HG02571 (cell line): ENCODE measurements around the gene SLC46A2.

Experiments used
- ATAC-seq: cut with Tn5 transposase; IDR thresholded peaks from one replicate; pipeline ENCODE4 v1.9.1; 2021; ENCODE audit warnings: mild to moderate bottlenecking, moderate library complexity; ENCODE audit not compliant: unreplicated experiment

Gene SLC46A2

DNA sequence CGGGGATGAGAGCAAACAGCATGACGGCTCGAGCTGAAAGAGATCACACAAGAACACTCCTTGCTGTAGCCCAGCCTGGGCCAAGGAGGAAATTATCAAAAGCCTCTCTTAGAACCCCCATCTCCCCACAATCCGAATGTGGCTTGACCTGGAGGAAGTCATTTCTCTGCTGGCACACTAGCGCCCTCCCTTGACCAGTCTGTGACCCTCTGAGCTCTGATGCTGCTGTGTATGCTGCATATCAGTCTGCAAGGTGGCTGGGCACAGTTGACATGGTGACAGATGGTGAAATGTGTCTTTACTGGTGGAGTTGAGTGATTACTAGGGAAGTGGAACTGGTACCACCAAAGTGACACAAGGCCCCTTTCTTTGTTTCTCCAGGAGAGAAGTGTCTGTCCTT lies 3.3 kb downstream of the SLC46A2 start:
- ATAC-seq, result no peak

DNA sequence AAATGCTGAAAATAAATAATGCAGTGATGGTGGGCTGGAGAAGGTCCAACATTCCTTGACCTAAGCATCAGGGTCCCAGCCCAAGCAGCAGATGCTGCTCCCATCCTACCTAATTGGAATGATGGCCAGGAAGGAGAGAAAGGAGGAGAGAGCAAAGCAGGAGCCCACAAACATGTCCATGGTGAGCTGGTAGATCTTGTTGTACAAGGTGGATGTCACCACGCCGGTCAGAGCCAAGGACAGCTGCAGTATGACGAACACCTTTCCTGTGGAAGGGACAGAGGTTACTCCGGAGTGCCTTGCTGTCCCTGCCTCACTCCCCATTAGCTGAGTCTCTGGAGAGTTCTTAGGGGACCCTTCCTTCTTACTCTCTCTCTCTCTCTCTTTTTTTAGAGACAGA lies 4.3 kb downstream of the SLC46A2 start:
- no peak for ATAC-seq

DNA sequence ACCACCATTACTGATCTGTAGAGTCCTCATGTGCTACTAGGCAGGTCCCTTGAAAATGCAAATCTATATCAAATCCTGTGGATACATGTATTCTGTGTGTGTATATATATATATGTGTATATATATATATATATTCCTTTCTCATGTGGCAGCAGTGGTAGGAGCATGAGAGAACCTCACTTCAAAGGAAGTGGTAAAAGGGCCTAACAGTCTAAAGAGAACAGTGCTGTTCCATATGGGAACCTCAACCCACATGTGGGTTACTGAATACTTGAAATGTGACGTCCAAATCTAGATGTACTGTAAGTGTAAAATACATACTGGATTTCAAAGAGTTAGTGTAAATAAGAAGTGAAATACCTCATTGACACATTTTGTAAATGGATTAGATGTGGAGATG lies 5.4 kb downstream of the SLC46A2 start:
- no peak for ATAC-seq

DNA sequence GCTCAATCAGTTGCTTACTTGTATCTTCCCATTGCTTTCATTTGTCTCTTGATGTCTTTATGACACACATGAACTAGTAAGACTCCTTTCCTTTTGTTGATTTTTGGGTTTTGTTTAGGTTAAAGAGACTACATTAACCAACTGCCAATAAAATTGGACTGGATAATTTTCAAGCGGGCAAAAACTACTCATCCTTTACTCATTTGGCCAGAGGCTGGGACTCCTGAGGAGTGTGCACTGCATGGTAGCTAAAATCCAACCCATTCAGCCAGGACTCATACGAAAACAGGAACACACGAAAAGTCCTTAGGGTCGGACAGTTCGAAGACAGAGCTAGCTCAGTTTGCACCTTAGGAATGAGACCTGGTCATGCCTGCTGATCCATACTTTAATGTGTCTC lies 6.0 kb downstream of the SLC46A2 start:
- ATAC-seq, result no peak

DNA sequence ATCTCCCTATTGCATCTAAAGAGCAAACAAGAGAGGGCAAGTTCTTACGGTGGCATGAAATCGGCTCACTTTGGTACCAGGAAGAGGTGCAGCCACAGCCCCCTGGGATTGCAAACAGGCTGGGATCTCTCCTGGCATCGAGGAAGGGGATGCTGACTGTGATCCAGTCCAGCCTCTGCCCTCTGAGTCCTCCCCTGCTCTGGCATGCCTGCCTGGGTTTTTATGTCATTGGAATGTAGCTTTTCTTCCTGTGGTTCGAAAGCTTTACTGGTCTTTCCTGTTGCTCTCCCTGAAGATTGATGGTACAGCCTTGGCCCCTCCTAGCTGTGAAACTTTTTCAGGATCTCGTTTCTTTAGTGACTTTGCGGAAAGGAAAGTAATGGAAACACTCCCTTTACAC lies 6.6 kb downstream of the SLC46A2 start:
- ATAC-seq, result no peak

DNA sequence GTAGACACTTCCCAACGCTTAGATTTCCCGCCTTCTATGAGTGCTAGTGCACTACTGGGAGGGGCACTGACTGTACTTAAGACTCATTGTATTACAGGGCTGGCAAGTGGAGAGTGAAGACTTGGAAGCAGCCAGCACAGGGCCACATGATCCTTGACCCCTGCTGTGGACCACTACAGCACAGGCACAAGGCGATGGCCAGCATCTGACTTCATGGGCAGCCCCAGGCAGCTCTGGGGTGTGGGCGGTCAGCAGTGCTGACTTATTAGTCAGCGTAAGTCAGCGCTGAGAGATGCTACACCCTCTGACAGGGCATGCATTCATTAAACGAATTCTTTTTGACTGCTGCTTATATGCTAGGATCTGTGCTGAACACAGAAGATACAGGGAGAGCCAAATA lies 9.3 kb downstream of the SLC46A2 start:
- ATAC-seq, result no peak

DNA sequence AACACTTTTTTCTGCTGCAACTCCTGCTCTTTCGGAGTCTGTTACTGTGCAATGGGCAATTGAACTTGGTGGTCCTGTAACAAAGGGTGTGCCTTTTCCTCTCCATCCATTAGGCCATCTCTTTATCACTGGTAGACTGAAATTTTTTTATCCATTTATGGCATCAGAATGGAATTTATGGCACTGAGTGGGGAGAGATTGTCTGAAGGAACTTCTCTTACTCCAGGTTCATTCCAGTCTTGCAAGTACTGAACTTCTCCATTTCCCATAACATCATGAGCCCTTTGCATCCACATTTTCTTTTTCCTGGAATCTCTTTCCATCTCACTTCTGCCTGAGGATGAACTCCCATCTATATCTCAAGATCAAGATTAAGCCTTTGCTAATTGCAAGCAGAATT lies 10.0 kb downstream of the SLC46A2 start:
- ATAC-seq, result no peak

DNA sequence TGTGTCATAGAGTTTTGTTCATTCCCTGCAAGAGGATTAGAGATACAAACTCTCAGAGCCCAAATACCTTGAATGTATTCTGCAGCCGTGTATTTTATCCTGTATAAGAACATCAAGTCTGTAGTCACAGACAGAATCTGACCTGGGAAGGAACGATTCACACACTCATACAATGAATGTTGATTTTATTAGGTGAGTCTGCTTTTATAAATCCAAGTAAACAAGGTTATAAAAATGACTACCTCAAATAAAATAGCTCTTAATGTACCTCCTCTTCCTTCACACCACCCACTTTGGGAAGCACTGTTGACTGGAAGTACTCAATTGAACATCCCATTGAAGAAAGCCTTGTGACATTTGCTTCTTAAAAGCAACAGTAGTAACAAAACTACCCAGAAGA lies 11.9 kb downstream of the SLC46A2 start:
- ATAC-seq, result no peak

DNA sequence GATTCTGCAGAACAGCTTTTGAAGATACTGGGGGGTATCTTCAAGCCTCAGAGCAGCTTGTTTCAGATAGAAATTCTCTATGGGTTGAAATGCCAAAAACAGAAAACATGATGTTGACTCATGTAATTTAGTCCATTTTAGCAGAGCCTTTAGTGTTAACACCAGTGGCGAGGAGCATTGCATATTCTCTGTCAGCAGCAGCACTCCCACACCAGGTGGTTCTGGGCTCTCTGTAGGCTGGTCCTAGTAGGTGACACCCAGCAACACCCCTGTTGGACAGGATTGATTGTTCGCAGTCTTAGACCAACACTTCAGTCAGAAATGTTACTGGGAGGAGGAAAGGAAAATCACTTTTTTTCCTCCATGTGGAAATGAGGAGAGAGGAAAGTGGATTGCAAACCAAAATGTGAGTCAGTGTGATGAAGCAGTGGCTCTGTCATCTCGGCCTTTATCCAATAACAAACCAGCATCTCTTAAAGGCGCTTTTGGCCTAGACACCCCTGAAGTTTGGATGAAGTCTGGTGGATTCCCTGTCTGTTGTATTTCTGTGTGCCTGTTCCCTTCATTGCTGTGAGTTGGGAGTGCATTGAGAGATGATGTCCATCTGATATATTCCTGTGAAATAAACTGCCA lies 16.8 kb downstream of the SLC46A2 start:
- ATAC-seq, result no peak

DNA sequence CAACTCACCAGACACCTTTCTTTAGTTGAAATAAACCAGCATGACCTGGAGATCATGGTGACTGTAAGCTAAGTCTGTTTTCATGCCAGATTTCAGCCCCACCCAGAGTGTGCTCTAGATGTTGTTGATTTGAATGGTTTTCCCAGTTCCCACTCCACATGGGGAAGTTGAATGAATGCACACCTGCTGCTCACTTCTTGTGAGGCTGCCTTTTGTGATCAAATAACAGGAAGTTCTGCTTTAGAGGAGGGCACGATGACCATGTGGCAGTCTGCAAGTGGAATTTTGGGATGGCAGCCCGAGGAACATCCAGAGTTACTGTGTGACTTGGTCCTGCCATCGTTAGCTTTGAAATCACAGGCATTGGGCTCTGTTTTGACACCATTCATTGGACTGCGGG lies 18.7 kb downstream of the SLC46A2 start:
- no peak for ATAC-seq

DNA sequence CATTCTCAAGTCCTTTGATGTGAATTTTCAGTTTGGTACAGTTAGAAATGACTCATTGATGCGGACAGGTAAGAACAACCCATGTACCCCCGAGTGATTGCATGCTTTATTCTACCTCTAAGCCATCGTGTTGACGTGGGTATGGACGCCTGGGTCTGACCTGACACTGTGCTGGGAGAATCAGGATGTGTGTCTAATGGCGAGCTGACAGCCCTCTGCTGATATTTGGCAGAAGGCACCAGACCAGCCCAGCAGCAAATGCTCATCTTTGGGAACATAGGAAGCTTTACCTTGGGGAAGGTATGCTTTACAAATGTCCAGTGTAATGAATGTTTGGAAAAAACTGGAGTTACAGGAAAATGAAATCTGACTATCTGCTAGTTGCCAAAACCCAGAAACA lies 20.1 kb downstream of the SLC46A2 start:
- no peak for ATAC-seq

DNA sequence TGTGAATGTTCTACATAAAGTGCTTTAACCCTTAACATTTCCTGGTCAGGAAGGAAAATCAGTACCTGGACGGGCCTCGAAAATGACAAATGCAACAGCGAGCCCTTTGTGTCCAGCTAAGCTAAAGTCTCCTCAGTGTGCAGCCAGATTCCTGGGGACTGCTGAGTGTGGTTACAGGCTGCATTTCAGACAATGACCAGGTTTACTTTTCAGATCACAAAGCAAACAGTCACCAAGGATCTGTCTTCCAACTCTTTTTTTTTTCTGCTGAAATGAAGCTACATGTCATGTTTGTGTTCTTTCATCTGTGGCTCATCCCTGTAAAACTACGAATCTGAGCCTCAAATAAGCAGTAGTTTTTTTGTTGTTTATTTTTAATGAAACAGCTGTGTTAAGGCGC lies 20.8 kb downstream of the SLC46A2 start:
- ATAC-seq, result no peak

DNA sequence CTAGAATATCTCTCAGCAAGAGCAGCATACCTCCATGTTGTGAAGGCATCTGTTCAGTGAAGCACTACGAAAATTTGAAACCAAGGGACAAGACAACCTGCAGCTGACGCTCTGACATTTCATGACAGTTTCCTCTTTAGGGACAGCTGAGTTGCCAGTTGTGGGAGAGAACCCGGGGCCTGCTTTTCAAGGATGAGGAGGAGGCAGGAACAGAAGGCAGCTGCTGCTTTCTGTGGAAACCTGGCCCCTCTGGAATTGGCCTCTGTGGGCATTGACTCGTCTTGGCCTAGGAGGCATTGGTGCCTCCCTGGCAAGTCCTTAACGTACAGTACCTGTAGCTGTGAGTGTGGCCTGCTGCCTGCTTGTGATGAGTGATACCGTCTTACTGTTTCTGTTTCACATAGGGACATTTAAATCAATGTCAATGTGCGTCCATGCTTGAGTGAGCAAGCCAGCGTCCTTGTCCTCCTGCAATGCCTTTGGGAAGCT lies 21.6 kb downstream of the SLC46A2 start:
- no peak for ATAC-seq

DNA sequence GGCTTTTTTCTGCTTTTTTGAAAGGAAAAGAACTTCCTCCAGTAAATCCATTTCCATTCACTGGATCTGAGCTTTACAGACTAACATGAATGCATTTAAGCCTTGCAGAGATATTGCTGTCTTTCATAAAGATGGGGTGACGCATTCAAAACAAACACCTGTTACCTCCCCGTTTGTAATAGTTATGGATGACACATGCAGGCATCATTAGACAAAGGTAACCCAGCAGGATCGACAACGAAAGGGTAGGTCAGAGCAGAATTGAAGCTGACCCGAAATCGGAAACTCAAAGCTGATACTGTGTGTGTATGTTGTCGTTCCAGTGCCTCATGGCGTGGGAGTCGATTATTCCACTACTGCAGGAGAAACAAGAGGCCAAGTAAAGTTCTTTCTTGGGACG lies 22.2 kb downstream of the SLC46A2 start:
- no peak for ATAC-seq

DNA sequence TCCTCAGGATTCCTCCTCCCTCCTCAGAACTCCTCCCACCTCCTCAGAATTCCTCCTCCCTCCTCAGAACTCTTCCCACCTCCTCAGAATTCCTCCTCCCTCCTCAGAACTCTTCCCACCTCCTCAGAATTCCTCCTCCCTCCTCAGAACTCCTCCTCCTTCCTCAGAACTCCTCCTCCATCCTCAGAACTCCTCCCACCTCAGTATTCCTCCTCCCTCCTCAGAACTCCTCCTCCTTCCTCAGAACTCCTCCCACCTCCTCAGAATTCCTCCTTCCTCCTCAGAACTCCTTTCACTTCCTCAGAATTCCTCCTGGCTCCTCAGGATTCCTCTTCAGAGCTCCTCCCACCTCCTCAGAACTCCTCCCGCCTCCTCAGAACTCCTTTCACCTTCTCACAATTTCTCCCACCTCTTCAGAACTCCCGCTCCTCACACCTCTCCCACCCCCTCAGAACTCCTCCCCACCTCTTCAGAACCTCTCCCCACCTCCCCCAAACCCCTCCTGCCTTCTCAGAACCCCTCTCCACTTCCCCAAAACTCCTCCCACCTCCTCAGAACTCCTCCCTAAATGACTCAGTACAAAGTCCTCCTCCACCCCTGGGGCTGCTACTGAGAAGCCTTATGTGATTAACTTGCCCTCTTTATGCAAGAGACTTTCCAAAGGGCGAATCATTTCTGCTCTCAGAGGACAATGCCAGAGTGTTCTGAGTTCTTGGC lies 23.2 kb downstream of the SLC46A2 start:
- no peak for ATAC-seq

DNA sequence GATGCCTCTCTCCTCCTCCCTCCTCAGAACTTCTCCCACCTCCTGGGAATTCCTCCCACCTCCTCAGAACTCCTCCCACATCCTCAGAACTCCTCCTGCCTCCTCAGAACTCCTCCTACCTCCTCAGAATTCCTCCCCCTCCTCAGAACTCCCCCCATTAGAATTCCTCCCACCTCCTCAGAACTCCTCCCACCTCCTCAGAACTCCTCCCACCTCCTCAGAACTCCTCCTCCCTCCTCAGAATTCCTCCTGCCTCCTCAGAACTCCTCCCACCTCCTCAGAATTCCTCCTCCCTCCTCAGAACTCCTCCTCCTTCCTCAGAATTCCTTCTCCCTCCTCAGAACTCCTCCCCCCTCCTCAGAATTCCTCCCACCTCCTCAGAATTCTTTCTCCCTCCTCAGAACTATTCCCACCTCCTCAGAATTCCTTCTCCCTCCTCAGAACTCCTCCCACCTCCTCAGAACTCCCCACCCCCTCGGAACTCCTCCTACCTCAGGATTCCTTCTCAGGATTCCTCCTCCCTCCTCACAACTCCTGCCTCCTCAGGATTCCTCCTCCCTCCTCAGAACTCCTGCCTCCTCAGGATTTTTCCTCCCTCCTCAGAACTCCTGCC lies 23.9 kb downstream of the SLC46A2 start:
- no peak for ATAC-seq

DNA sequence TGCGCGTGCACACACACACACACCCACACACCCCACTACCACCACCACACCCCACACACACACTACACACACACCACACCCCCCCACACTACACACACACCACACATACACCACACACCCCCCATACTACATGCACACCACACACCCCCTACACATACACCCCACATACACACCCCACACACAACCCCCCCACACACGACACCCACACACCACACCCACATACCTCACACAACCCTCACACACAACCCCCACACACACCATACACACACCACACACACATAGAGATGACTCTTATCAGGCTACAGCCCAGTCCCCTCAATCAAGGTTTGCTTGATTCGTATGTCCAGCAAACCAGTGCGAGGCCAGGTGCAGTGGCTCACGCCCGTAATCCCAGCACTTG lies 25.7 kb downstream of the SLC46A2 start:
- no peak for ATAC-seq

DNA sequence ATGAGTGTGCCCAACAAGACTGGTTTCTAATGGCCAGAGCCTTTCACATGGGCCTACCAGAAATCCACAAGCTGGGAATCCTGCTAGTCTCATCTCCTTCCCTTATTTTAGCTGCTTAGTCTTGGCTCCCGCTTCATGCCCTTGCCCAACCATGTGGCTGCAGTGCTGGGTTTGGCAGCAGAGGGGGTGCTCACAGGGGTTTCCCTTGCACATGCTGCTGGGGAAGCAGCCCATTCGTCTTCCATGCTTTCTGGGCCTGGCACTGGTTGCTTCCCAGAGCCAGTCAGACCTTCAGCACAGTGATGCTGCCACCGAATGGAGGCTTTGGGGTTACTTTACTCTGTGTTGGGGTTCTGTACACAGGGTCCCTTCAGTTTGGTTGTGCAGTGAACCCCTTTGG lies 26.3 kb downstream of the SLC46A2 start:
- ATAC-seq, result no peak

DNA sequence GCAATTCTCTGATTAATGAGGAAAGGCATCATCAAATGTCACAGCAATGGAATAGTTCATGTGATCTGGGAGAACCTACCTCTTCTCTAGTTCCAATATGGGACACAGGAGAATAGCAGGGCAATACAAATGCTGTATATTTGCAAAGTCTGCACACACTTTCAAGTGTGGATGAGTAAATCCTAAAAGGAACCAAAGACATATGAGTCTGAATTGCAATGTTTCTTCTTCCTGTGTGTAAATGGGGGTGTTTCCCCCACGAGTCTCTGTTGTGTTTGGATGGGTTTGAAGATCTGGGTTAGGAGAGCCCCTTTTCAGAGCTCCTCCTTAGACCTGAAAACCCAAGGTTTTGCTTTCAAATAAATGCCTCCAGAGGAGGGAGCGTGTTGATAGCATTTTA lies 26.9 kb downstream of the SLC46A2 start:
- no peak for ATAC-seq

DNA sequence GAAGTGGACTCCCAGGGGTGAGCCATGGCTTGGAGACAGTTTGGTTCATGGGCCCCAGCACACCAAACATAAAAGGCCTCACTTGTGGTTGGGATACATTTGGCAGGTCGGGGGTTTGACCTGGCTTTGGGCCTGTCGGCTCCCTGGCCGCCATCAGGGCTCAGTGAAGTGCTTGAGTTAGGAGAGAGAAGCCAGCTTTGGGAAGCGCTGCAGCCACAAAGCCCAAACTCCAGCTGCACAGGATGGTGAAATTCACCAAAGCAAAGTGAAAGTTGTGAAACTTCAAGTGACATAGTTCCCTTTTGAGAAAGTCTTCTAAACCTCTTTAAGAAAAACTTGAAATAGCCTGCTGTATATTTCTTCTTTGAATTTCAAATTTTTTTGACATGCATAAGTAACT lies 27.5 kb downstream of the SLC46A2 start:
- ATAC-seq, result no peak

DNA sequence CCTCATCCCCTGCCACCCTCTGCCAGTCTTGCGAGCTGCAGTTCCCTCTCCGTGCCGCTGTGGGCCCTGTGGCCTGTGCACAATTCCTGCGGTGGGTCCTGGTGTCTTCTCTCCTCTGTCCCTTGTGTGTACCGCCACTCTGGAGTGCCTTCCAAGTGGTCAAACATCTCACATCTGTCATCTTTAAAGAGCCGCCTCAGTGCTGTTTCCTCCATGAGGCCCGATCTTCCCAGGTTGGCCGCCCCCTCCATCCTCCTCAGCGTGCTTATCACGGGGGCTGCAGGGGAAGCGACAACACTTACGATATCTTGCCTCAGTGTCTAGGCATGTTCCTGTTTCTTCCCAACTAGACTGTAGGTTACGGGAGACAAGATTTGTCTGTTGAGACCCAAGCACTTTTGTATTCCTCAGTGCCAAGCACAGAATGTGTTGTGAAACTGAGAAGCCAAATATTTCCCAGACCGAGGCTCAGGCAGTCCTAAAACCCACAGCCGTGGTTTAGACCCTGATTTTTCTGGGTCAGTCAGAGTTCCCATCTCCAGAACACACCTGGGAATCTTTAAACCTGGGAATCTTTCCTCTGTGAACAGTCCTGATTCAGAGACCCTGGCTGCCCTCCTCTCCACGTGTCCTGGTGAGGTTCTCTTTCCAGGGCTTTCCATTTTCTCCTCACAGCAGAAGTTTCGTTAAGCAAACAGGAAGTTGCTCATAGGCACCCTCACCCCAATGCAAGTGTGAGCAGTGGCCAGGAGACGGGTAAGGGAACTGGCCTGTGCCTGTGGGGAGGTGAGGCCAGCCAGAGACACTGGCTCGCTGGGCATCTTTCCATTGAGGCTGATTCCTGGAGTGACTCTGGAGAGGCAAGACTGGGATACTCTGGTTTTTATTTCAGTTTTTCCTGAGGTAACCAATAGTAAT lies 28.8 kb downstream of the SLC46A2 start:
- ATAC-seq, result no peak
